Sigmoid colon (tissue), 4 donors: ENCODE data around the gene PTBP1.

Experiments used
- EP300 ChIP-seq, 4 donors: sonication (generic); formaldehyde crosslinking; IDR thresholded peaks; one replicate each; pipeline ENCODE4 v1.6.1; 2017; ENCODE audit warnings: antibody characterized with exemption in 4 of 4
- POLR2A ChIP-seq, 2 donors: fragments of 450-650 bp; IDR thresholded peaks; one replicate each; pipeline ENCODE4 v1.6.1; 2016; ENCODE audit warnings: antibody characterized with exemption in 2 of 2, mild to moderate bottlenecking in 2 of 2, moderate library complexity in 2 of 2
- POLR2AphosphoS5 ChIP-seq, 4 donors: sonication (generic); formaldehyde crosslinking; IDR thresholded peaks; one replicate each; pipeline ENCODE4 v1.6.1; 2017; ENCODE audit warnings: antibody characterized with exemption in 4 of 4
- TF ChIP-seq, protein P1 (sequence below), 4 experiments: fragments of 450-650 bp in 3 of 4; fragments of 200-600 bp in 1 of 4; IDR thresholded peaks; one replicate each; pipeline ENCODE4 v1.5.1; 2016 to 2019; ENCODE audit warnings: antibody characterized with exemption in 4 of 4, mild to moderate bottlenecking in 3 of 4, moderate library complexity in 2 of 4

DNA sequence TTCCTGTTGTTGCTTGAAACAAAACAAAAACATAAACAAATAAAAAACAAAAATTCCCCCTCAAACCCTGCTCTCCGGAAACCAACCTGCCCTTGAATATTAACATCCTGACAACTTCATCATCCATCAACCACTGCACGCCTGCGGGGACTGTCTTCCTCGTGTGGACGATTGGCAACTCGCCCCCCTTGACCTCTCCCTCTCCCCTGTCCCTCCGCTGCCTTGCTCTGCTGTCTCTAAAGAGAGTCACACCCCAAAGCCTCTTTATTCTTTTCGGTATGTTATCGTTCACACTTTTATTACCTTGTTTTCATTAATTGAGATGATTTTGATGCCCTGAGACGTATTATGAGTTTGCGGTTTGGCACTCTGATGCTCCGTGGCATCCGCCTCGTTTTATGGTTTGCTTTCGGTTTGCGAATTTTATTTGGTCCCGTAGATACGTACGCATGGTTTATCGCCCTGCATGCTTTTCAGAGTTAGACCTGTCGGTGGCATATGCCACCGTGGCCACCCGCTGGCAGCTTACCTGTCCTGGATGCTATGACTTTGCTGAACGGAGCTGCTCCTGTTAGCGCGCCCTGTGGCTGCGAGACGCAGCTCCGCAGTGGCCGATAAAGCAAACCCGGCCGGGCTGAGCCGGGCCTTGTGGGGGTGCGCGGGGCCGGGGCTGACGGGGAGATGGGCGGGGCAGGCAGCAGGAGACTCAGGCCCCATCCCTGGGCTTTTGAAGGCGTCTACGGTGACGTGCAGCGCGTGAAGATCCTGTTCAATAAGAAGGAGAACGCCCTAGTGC is 10.6 kb downstream of the PTBP1 start:
- TF ChIP-seq POLR2AphosphoS5 (IDR thresholded peaks at IDR 0.05), result no peak
- TF ChIP-seq, protein P1, sequence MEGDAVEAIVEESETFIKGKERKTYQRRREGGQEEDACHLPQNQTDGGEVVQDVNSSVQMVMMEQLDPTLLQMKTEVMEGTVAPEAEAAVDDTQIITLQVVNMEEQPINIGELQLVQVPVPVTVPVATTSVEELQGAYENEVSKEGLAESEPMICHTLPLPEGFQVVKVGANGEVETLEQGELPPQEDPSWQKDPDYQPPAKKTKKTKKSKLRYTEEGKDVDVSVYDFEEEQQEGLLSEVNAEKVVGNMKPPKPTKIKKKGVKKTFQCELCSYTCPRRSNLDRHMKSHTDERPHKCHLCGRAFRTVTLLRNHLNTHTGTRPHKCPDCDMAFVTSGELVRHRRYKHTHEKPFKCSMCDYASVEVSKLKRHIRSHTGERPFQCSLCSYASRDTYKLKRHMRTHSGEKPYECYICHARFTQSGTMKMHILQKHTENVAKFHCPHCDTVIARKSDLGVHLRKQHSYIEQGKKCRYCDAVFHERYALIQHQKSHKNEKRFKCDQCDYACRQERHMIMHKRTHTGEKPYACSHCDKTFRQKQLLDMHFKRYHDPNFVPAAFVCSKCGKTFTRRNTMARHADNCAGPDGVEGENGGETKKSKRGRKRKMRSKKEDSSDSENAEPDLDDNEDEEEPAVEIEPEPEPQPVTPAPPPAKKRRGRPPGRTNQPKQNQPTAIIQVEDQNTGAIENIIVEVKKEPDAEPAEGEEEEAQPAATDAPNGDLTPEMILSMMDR (IDR thresholded peaks at IDR 0.05), result no peak
- no peak for TF ChIP-seq POLR2A (IDR thresholded peaks at IDR 0.05)
- TF ChIP-seq EP300 (IDR thresholded peaks at IDR 0.05), result no peak
